PFSK-1 (cell line): ENCODE data around the gene DPP9.

Source experiments
- FOXP2 ChIP-seq: optimal IDR thresholded peaks from 2 replicates; pipeline ENCODE3; 2011; ENCODE audit warnings: borderline replicate concordance, control low read depth, inconsistent platforms; ENCODE audit not compliant: insufficient read depth; ENCODE audit errors: extremely low read length, extremely low read depth
- POLR2AphosphoS5 ChIP-seq: IDR thresholded peaks from 2 replicates; pipeline ENCODE4 v1.6.1; 2012; ENCODE audit warnings: low read depth, mild to moderate bottlenecking, control low read depth, low read length, moderate library complexity
- REST ChIP-seq, 2 experiments: IDR thresholded peaks; 2 replicates each; pipeline versions ENCODE4 v1.6.1 to v1.8.0; 2011 to 2012; ENCODE audit warnings: low read depth in 2 of 2, low read length in 2 of 2, control low read depth in 1 of 2, inconsistent platforms in 1 of 2, mild to moderate bottlenecking in 1 of 2, moderate library complexity in 1 of 2; ENCODE audit not compliant: insufficient read depth in 1 of 2
- SIN3A ChIP-seq: IDR thresholded peaks from 2 replicates; pipeline ENCODE4 v1.6.1; 2012; ENCODE audit warnings: mild to moderate bottlenecking, low read length, moderate library complexity, borderline replicate concordance; ENCODE audit not compliant: insufficient read depth
- TAF1 ChIP-seq: IDR thresholded peaks from 2 replicates; pipeline ENCODE4 v1.6.1; 2012; ENCODE audit warnings: low read length, control low read depth, borderline replicate concordance; ENCODE audit not compliant: insufficient read depth

Gene DPP9

GRCh38 chr19:4645718-4646117 lies 77.9 kb downstream of the DPP9 start:
- TF ChIP-seq REST (IDR thresholded peaks at IDR 0.05; ENCODE audit: insufficient read depth in 1 of 2, low read depth in 2 of 2, low read length in 2 of 2) (no peak), SIN3A (no peak), FOXP2 (no peak), TAF1 (no peak), POLR2AphosphoS5 (no peak)

- TF ChIP-seq SIN3A (no peak), REST (IDR thresholded peaks at IDR 0.05; ENCODE audit: insufficient read depth in 1 of 2, low read depth in 2 of 2, low read length in 2 of 2) (no peak), TAF1 (no peak), POLR2AphosphoS5 (no peak), FOXP2 (no peak)
Measured at GRCh38 chr19:4642625-4643024, 81.0 kb downstream of the DPP9 start.

- TF ChIP-seq TAF1 (no peak), SIN3A (no peak), REST (IDR thresholded peaks at IDR 0.05; ENCODE audit: insufficient read depth in 1 of 2, low read depth in 2 of 2, low read length in 2 of 2) (no peak)
Measured at GRCh38 chr19:4641132-4641531, 82.5 kb downstream of the DPP9 start.

- TF ChIP-seq REST (IDR thresholded peaks at IDR 0.05; ENCODE audit: insufficient read depth in 1 of 2, low read depth in 2 of 2, low read length in 2 of 2): no peak
- no peak for TF ChIP-seq FOXP2
- TF ChIP-seq POLR2AphosphoS5: no peak
- no peak for TF ChIP-seq TAF1
- no peak for TF ChIP-seq SIN3A
Measured at GRCh38 chr19:4640247-4641000, 83.2 kb downstream of the DPP9 start.
